Stimulated activated memory B cell treated with anti-CD40 and anti-IgM and Interleukin-4, amounts not matched to agents 10 μg/mL and 1 μg/mL and 100 μg/mL, for 72 hours (primary cell): ENCODE results near the gene ETV3L.

Source experiments
- ATAC-seq: fragments of 150-1000 bp; cut with Tn5 transposase; 2 replicates; pipeline ENCODE4 v1.10.0; 2021
- H3K27ac Mint-ChIP-seq: one replicate; pipeline ENCODE4 v1.8.0; 2022; ENCODE audit warnings: mild to moderate bottlenecking, mixed read lengths
- H3K27me3 Mint-ChIP-seq: one replicate; pipeline ENCODE4 v1.8.0; 2022; ENCODE audit warnings: mixed read lengths
- H3K36me3 Mint-ChIP-seq: one replicate; pipeline ENCODE4 v1.8.0; 2022; ENCODE audit warnings: mixed read lengths
- H3K4me1 Mint-ChIP-seq: one replicate; pipeline ENCODE4 v1.8.0; 2022; ENCODE audit warnings: mixed read lengths
- H3K4me3 Mint-ChIP-seq: one replicate; pipeline ENCODE4 v1.8.0; 2022; ENCODE audit warnings: mild to moderate bottlenecking, moderate library complexity, mixed read lengths
- H3K9me3 Mint-ChIP-seq: one replicate; pipeline ENCODE4 v1.8.0; 2022; ENCODE audit warnings: mixed read lengths

Gene ETV3L

GRCh38 chr1:157099633-157100009 lies at the start of gene ETV3L:
Gene ETV3L, minus strand, starts transcription at chr1:157099808. Its CDS starts 285 bp downstream, at chr1:157099523.
- no peak for ATAC-seq
- H3K9me3 Mint-ChIP-seq = no peaks in the 10 kb centered on the region

GRCh38 chr1:157147906-157148700 lies 48.5 kb upstream of the ETV3L start:
- Mint-ChIP-seq H3K9me3 (no peaks in the 10 kb centered on the region), H3K36me3 (no peaks in the 10 kb centered on the region)
- ATAC-seq = peak; percentile 65

More at GRCh38 chr1:157099633-157100009, at the start of gene ETV3L:
- Mint-ChIP-seq H3K27me3 (peaks cover 8% of the 10 kb centered on the region), H3K4me1 (peaks cover 7% of the 10 kb centered on the region), H3K36me3 (no peaks in the 10 kb centered on the region), H3K27ac (no peak within 1 kb of the TSS), H3K4me3 (no peak within 1 kb of the TSS)

GRCh38 chr1:157147037-157147436 lies 47.4 kb upstream of the ETV3L start:
- no peak overlapping the region for H3K4me3 Mint-ChIP-seq
- H3K4me1 Mint-ChIP-seq = peaks cover 34% of the 10 kb centered on the region
- no peak for ATAC-seq
- H3K27ac Mint-ChIP-seq = peak overlapping the region; percentile 53
- H3K9me3 Mint-ChIP-seq = no peaks in the 10 kb centered on the region
- no peaks in the 10 kb centered on the region for H3K36me3 Mint-ChIP-seq
- H3K27me3 Mint-ChIP-seq = no peaks in the 10 kb centered on the region

More at GRCh38 chr1:157147906-157148700, 48.5 kb upstream of the ETV3L start:
- Mint-ChIP-seq H3K4me1 (peaks cover 25% of the 10 kb centered on the region), H3K4me3 (no peak overlapping the region), H3K27me3 (no peaks in the 10 kb centered on the region), H3K27ac (peak overlapping the region; percentile 53)

GRCh38 chr1:157146244-157146643 lies 46.6 kb upstream of the ETV3L start:
- Mint-ChIP-seq H3K9me3 (no peaks in the 10 kb centered on the region), H3K36me3 (no peaks in the 10 kb centered on the region), H3K4me3 (no peak overlapping the region), H3K4me1 (peaks cover 41% of the 10 kb centered on the region), H3K27ac (no peak overlapping the region), H3K27me3 (no peaks in the 10 kb centered on the region)
- no peak for ATAC-seq

- H3K36me3 Mint-ChIP-seq = no peaks in the 10 kb centered on the region
- H3K4me1 Mint-ChIP-seq = peaks cover 47% of the 10 kb centered on the region
- H3K27ac Mint-ChIP-seq = no peak overlapping the region
- ATAC-seq = no peak
- H3K9me3 Mint-ChIP-seq = no peaks in the 10 kb centered on the region
- H3K4me3 Mint-ChIP-seq = no peak overlapping the region
- no peaks in the 10 kb centered on the region for H3K27me3 Mint-ChIP-seq
Measured at GRCh38 chr1:157145076-157145475, 45.5 kb upstream of the ETV3L start.

- Mint-ChIP-seq H3K27me3 (no peaks in the 10 kb centered on the region), H3K27ac (no peak overlapping the region), H3K36me3 (no peaks in the 10 kb centered on the region), H3K9me3 (no peaks in the 10 kb centered on the region), H3K4me3 (no peak overlapping the region), H3K4me1 (peaks cover 50% of the 10 kb centered on the region)
- no peak for ATAC-seq
Measured at GRCh38 chr1:157144509-157144908, 44.9 kb upstream of the ETV3L start.

- ATAC-seq = no peak
- H3K36me3 Mint-ChIP-seq = no peaks in the 10 kb centered on the region
- H3K4me1 Mint-ChIP-seq = peaks cover 47% of the 10 kb centered on the region
- H3K27ac Mint-ChIP-seq = peak overlapping the region; percentile 94
- no peaks in the 10 kb centered on the region for H3K27me3 Mint-ChIP-seq
- no peaks in the 10 kb centered on the region for H3K9me3 Mint-ChIP-seq
- H3K4me3 Mint-ChIP-seq = no peak overlapping the region
Measured at GRCh38 chr1:157142765-157143423, 43.3 kb upstream of the ETV3L start.

- peaks cover 7% of the 10 kb centered on the region for H3K36me3 Mint-ChIP-seq
- H3K4me3 Mint-ChIP-seq = no peak overlapping the region
- peak; percentile 57 for ATAC-seq
- peaks cover 47% of the 10 kb centered on the region for H3K4me1 Mint-ChIP-seq
- no peaks in the 10 kb centered on the region for H3K9me3 Mint-ChIP-seq
- H3K27me3 Mint-ChIP-seq = no peaks in the 10 kb centered on the region
- H3K27ac Mint-ChIP-seq = peak overlapping the region; percentile 94
Measured at GRCh38 chr1:157142201-157142600, 42.6 kb upstream of the ETV3L start.

- H3K4me1 Mint-ChIP-seq = peaks cover 53% of the 10 kb centered on the region
- peaks cover 12% of the 10 kb centered on the region for H3K36me3 Mint-ChIP-seq
- H3K4me3 Mint-ChIP-seq = no peak overlapping the region
- H3K27ac Mint-ChIP-seq = peak overlapping the region; percentile 94
- H3K9me3 Mint-ChIP-seq = no peaks in the 10 kb centered on the region
- no peaks in the 10 kb centered on the region for H3K27me3 Mint-ChIP-seq
- ATAC-seq = no peak
Measured at GRCh38 chr1:157141212-157141855, 41.7 kb upstream of the ETV3L start.

- H3K27me3 Mint-ChIP-seq = no peaks in the 10 kb centered on the region
- peaks cover 22% of the 10 kb centered on the region for H3K36me3 Mint-ChIP-seq
- peak overlapping the region; percentile 94 for H3K27ac Mint-ChIP-seq
- no peaks in the 10 kb centered on the region for H3K9me3 Mint-ChIP-seq
- peaks cover 63% of the 10 kb centered on the region for H3K4me1 Mint-ChIP-seq
- H3K4me3 Mint-ChIP-seq = no peak overlapping the region
- no peak for ATAC-seq
Measured at GRCh38 chr1:157140063-157140588, 40.5 kb upstream of the ETV3L start.

GRCh38 chr1:157139052-157139715 lies 39.6 kb upstream of the ETV3L start:
- Mint-ChIP-seq H3K9me3 (no peaks in the 10 kb centered on the region), H3K27me3 (no peaks in the 10 kb centered on the region), H3K4me3 (peak overlapping the region; percentile 96), H3K4me1 (peaks cover 71% of the 10 kb centered on the region), H3K36me3 (peaks cover 31% of the 10 kb centered on the region), H3K27ac (peak overlapping the region; percentile 94)
- ATAC-seq = no peak

GRCh38 chr1:157138220-157139051 lies 38.8 kb upstream of the ETV3L start, which contains the start of gene ETV3:
Gene ETV3, minus strand, starts transcription at chr1:157138395. Its CDS starts 2,043 bp downstream, at chr1:157136352.
- peaks cover 39% of the 10 kb centered on the region for H3K36me3 Mint-ChIP-seq
- H3K4me3 Mint-ChIP-seq = peak within 1 kb of the TSS; percentile 96

GRCh38 chr1:157137408-157138219 lies 38.0 kb upstream of the ETV3L start:
- Mint-ChIP-seq H3K4me1 (peaks cover 75% of the 10 kb centered on the region), H3K4me3 (peak overlapping the region; percentile 96), H3K9me3 (no peaks in the 10 kb centered on the region), H3K36me3 (peaks cover 47% of the 10 kb centered on the region), H3K27ac (peak overlapping the region; percentile 94), H3K27me3 (no peaks in the 10 kb centered on the region)
- ATAC-seq = peak; percentile 5

More at GRCh38 chr1:157138220-157139051, 38.8 kb upstream of the ETV3L start, which contains the start of gene ETV3:
- peak within 1 kb of the TSS; percentile 94 for H3K27ac Mint-ChIP-seq
- no peaks in the 10 kb centered on the region for H3K9me3 Mint-ChIP-seq
- no peaks in the 10 kb centered on the region for H3K27me3 Mint-ChIP-seq
- peak; percentile 87 for ATAC-seq
- H3K4me1 Mint-ChIP-seq = peaks cover 75% of the 10 kb centered on the region
